Loucy (cell line): ENCODE results near the gene TBC1D2B.

ENCODE experiments used
- EZH2phosphoT487 ChIP-seq: fragments of 200-600 bp; IDR thresholded peaks from 2 replicates; pipeline ENCODE4 v1.6.1; 2018; ENCODE audit warnings: antibody characterized with exemption, mild to moderate bottlenecking, moderate library complexity, borderline replicate concordance
- TF ChIP-seq, protein P1 (sequence below): fragments of 200-600 bp; sonication (generic); conservative IDR thresholded peaks from 2 replicates; pipeline ENCODE4 v1.5.1; 2014; ENCODE audit warnings: mild to moderate bottlenecking, antibody characterized with exemption, low read length

DNA sequence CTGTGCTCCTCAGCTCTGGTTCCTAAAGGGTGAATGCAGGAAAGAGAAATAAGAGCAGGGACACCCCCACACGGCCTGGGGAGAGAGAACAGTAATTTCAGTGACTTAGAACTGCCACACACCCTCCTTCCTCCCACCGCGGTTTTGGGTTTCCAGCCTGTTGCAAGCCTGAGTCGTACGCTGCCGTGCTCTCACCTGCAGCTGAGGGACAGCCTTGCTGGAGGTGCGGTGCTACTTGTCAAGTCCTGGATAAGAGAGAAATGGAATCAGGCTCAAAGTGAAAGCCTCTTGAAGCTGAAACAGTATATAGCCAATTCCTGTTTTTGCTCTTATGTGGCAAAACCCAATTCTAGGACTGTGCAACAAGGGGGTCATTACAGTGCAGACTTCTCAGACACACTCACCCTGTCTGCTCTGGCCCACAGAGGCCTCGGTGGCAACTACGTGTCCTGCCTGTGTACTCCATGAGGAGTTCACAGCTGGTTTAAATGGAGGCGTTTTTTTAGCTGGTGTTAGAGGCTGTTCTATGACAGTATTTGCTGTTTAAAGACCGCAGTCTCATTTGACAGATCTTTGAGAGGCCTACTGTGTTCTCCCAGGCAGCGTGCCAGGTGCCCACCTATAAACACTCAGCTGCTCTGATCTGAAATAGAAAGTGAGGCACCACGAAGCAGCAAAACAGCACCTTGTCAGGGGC is 42.9 kb downstream of the TBC1D2B start:
- TF ChIP-seq, protein P1, sequence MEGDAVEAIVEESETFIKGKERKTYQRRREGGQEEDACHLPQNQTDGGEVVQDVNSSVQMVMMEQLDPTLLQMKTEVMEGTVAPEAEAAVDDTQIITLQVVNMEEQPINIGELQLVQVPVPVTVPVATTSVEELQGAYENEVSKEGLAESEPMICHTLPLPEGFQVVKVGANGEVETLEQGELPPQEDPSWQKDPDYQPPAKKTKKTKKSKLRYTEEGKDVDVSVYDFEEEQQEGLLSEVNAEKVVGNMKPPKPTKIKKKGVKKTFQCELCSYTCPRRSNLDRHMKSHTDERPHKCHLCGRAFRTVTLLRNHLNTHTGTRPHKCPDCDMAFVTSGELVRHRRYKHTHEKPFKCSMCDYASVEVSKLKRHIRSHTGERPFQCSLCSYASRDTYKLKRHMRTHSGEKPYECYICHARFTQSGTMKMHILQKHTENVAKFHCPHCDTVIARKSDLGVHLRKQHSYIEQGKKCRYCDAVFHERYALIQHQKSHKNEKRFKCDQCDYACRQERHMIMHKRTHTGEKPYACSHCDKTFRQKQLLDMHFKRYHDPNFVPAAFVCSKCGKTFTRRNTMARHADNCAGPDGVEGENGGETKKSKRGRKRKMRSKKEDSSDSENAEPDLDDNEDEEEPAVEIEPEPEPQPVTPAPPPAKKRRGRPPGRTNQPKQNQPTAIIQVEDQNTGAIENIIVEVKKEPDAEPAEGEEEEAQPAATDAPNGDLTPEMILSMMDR = no peak
- no peak for TF ChIP-seq EZH2phosphoT487
